Effector memory CD8-positive, alpha-beta T cell (primary cell): Measurements from ENCODE around the gene RCAN1.

Experiments
- ATAC-seq: fragments of 150-1000 bp; cut with Tn5 transposase; replicated peaks from 2 replicates; pipeline ENCODE4 v1.10.0; 2021; ENCODE audit warnings: mild to moderate bottlenecking, moderate library complexity
- DNase-seq, 3 experiments: peaks; one replicate each; pipeline ENCODE4 v3.0.0; 2021
- H3K27ac Mint-ChIP-seq, 2 donors: one replicate each; pipeline ENCODE4 v1.8.0; 2022; ENCODE audit warnings: mild to moderate bottlenecking in 2 of 2, mixed read lengths in 2 of 2, moderate library complexity in 2 of 2
- H3K27me3 Mint-ChIP-seq, 2 donors: one replicate each; pipeline ENCODE4 v1.8.0; 2022; ENCODE audit warnings: mixed read lengths in 2 of 2
- H3K36me3 Mint-ChIP-seq: one replicate; pipeline ENCODE4 v1.8.0; 2022; ENCODE audit warnings: mild to moderate bottlenecking, moderate library complexity, mixed read lengths; ENCODE audit not compliant: insufficient read depth
- H3K4me1 Mint-ChIP-seq, 2 donors: one replicate each; pipeline ENCODE4 v1.8.0; 2022; ENCODE audit warnings: low read depth in 2 of 2, mixed read lengths in 2 of 2
- H3K4me3 Mint-ChIP-seq, 2 donors: one replicate each; pipeline ENCODE4 v1.8.0; 2022; ENCODE audit warnings: mild to moderate bottlenecking in 2 of 2, mixed read lengths in 2 of 2, moderate library complexity in 2 of 2
- H3K9me3 Mint-ChIP-seq, 2 donors: one replicate each; pipeline ENCODE4 v1.8.0; 2022; ENCODE audit warnings: mixed read lengths in 2 of 2

Gene RCAN1

GRCh38 chr21:34517039-34517438, 97.9 kb downstream of the RCAN1 start:
- DNase-seq (no peak), ATAC-seq (no peak)
- Mint-ChIP-seq H3K36me3 (peaks cover 8% of the 10 kb centered on the region), H3K9me3 (no peaks in the 10 kb centered on the region), H3K4me1 (peaks cover 0 to 9% of the 10 kb centered on the region in 2 donors), H3K4me3 (no peak overlapping the region), H3K27ac (no peak overlapping the region), H3K27me3 (no peaks in the 10 kb centered on the region)

GRCh38 chr21:34514576-34515115, 100.3 kb downstream of the RCAN1 start:
- no peak overlapping the region for H3K4me3 Mint-ChIP-seq
- ATAC-seq: no peak
- H3K36me3 Mint-ChIP-seq: peaks cover 4% of the 10 kb centered on the region
- H3K4me1 Mint-ChIP-seq: peaks cover 0 to 9% of the 10 kb centered on the region in 2 donors
- no peak for DNase-seq
- no peak overlapping the region for H3K27ac Mint-ChIP-seq
- H3K27me3 Mint-ChIP-seq: no peaks in the 10 kb centered on the region
- no peaks in the 10 kb centered on the region for H3K9me3 Mint-ChIP-seq

- H3K4me1 Mint-ChIP-seq: peaks cover 2 to 9% of the 10 kb centered on the region in 2 donors
- no peak for DNase-seq
- no peak overlapping the region for H3K27ac Mint-ChIP-seq
- no peaks in the 10 kb centered on the region for H3K27me3 Mint-ChIP-seq
- H3K36me3 Mint-ChIP-seq: peaks cover 4% of the 10 kb centered on the region
- H3K9me3 Mint-ChIP-seq: no peaks in the 10 kb centered on the region
- H3K4me3 Mint-ChIP-seq: no peak overlapping the region
- no peak for ATAC-seq
Observed at GRCh38 chr21:34513129-34513675, 101.7 kb downstream of the RCAN1 start.

GRCh38 chr21:34511787-34512455, 103.0 kb downstream of the RCAN1 start, which contains the start of gene KCNE1:
Gene KCNE1 (minus strand): TSS chr21:34512210. CDS start chr21:34449634, 62,576 bp downstream.
- peaks cover 0 to 2% of the 10 kb centered on the region in 2 donors for H3K4me1 Mint-ChIP-seq
- no peak for DNase-seq
- H3K4me3 Mint-ChIP-seq: no peak within 1 kb of the TSS
- H3K27ac Mint-ChIP-seq: no peak within 1 kb of the TSS
- H3K9me3 Mint-ChIP-seq: no peaks in the 10 kb centered on the region
- peaks cover 4 to 7% of the 10 kb centered on the region in 2 donors for H3K27me3 Mint-ChIP-seq
- no peaks in the 10 kb centered on the region for H3K36me3 Mint-ChIP-seq
- no peak for ATAC-seq

- no peaks in the 10 kb centered on the region for H3K9me3 Mint-ChIP-seq
- H3K27ac Mint-ChIP-seq: no peak overlapping the region
- ATAC-seq (no peak), DNase-seq (no peak)
- H3K4me3 Mint-ChIP-seq: no peak overlapping the region
- H3K27me3 Mint-ChIP-seq: peaks cover 12 to 14% of the 10 kb centered on the region in 2 donors
- H3K36me3 Mint-ChIP-seq: no peaks in the 10 kb centered on the region
- H3K4me1 Mint-ChIP-seq: peaks cover 0 to 2% of the 10 kb centered on the region in 2 donors
Observed at GRCh38 chr21:34511181-34511580, 103.7 kb downstream of the RCAN1 start.

- H3K27me3 Mint-ChIP-seq: peaks cover 14 to 21% of the 10 kb centered on the region in 2 donors
- H3K4me3 Mint-ChIP-seq: peak overlapping the region in 1 of 2 donors; percentile 2
- DNase-seq: peak in 2 of 3 experiments; percentile 7 to 10
- no peak for ATAC-seq
- H3K4me1 Mint-ChIP-seq: peaks cover 0 to 2% of the 10 kb centered on the region in 2 donors
- H3K36me3 Mint-ChIP-seq: no peaks in the 10 kb centered on the region
- no peaks in the 10 kb centered on the region for H3K9me3 Mint-ChIP-seq
- H3K27ac Mint-ChIP-seq: no peak overlapping the region
Observed at GRCh38 chr21:34510148-34511142, 104.5 kb downstream of the RCAN1 start.

- ATAC-seq (no peak), DNase-seq (no peak)
- H3K36me3 Mint-ChIP-seq: no peaks in the 10 kb centered on the region
- no peak overlapping the region for H3K4me3 Mint-ChIP-seq
- H3K27ac Mint-ChIP-seq: no peak overlapping the region
- peaks cover 0 to 2% of the 10 kb centered on the region in 2 donors for H3K4me1 Mint-ChIP-seq
- no peaks in the 10 kb centered on the region for H3K9me3 Mint-ChIP-seq
- H3K27me3 Mint-ChIP-seq: peaks cover 21 to 33% of the 10 kb centered on the region in 2 donors
Observed at GRCh38 chr21:34509151-34509550, 105.8 kb downstream of the RCAN1 start.

- Mint-ChIP-seq H3K4me1 (peaks cover 0 to 2% of the 10 kb centered on the region in 2 donors), H3K36me3 (no peaks in the 10 kb centered on the region), H3K4me3 (no peak overlapping the region), H3K27ac (no peak overlapping the region), H3K27me3 (peaks cover 44 to 67% of the 10 kb centered on the region in 2 donors), H3K9me3 (no peaks in the 10 kb centered on the region)
- ATAC-seq (no peak), DNase-seq (no peak)
Observed at GRCh38 chr21:34504595-34504994, 110.3 kb downstream of the RCAN1 start.

GRCh38 chr21:34502480-34503106, 112.3 kb downstream of the RCAN1 start:
- Mint-ChIP-seq H3K36me3 (no peaks in the 10 kb centered on the region), H3K9me3 (no peaks in the 10 kb centered on the region), H3K4me1 (no peaks in the 10 kb centered on the region), H3K27me3 (peaks cover 56 to 85% of the 10 kb centered on the region in 2 donors), H3K4me3 (no peak overlapping the region), H3K27ac (no peak overlapping the region)
- DNase-seq (no peak), ATAC-seq (no peak)

- H3K27ac Mint-ChIP-seq: no peak overlapping the region
- H3K27me3 Mint-ChIP-seq: peaks cover 54 to 77% of the 10 kb centered on the region in 2 donors
- no peaks in the 10 kb centered on the region for H3K4me1 Mint-ChIP-seq
- ATAC-seq (no peak), DNase-seq (no peak)
- H3K36me3 Mint-ChIP-seq: no peaks in the 10 kb centered on the region
- no peak overlapping the region for H3K4me3 Mint-ChIP-seq
- peaks cover 3 to 5% of the 10 kb centered on the region in 2 donors for H3K9me3 Mint-ChIP-seq
Observed at GRCh38 chr21:34501716-34502115, 113.2 kb downstream of the RCAN1 start.

GRCh38 chr21:34500191-34500590, 114.7 kb downstream of the RCAN1 start:
- Mint-ChIP-seq H3K4me1 (no peaks in the 10 kb centered on the region), H3K27ac (no peak overlapping the region), H3K27me3 (peaks cover 55 to 61% of the 10 kb centered on the region in 2 donors), H3K36me3 (no peaks in the 10 kb centered on the region), H3K4me3 (no peak overlapping the region), H3K9me3 (peaks cover 6 to 16% of the 10 kb centered on the region in 2 donors)
- no peak for DNase-seq
- no peak for ATAC-seq

- Mint-ChIP-seq H3K4me3 (no peak overlapping the region), H3K9me3 (peaks cover 6 to 16% of the 10 kb centered on the region in 2 donors), H3K27me3 (peaks cover 48 to 52% of the 10 kb centered on the region in 2 donors), H3K36me3 (no peaks in the 10 kb centered on the region), H3K4me1 (no peaks in the 10 kb centered on the region), H3K27ac (no peak overlapping the region)
- ATAC-seq (no peak), DNase-seq (no peak)
Observed at GRCh38 chr21:34499116-34499515, 115.8 kb downstream of the RCAN1 start.

GRCh38 chr21:34498623-34499022, 116.3 kb downstream of the RCAN1 start:
- ATAC-seq (no peak), DNase-seq (no peak)
- H3K27ac Mint-ChIP-seq: no peak overlapping the region
- peaks cover 43 to 47% of the 10 kb centered on the region in 2 donors for H3K27me3 Mint-ChIP-seq
- H3K4me1 Mint-ChIP-seq: no peaks in the 10 kb centered on the region
- no peaks in the 10 kb centered on the region for H3K36me3 Mint-ChIP-seq
- peaks cover 6 to 16% of the 10 kb centered on the region in 2 donors for H3K9me3 Mint-ChIP-seq
- H3K4me3 Mint-ChIP-seq: no peak overlapping the region
